ENCODE measurements around the gene SPAG16.

GRCh38 chr2:213863541-213863940, 579.3 kb downstream of the SPAG16 start:
- TF ChIP-seq, protein P1, sequence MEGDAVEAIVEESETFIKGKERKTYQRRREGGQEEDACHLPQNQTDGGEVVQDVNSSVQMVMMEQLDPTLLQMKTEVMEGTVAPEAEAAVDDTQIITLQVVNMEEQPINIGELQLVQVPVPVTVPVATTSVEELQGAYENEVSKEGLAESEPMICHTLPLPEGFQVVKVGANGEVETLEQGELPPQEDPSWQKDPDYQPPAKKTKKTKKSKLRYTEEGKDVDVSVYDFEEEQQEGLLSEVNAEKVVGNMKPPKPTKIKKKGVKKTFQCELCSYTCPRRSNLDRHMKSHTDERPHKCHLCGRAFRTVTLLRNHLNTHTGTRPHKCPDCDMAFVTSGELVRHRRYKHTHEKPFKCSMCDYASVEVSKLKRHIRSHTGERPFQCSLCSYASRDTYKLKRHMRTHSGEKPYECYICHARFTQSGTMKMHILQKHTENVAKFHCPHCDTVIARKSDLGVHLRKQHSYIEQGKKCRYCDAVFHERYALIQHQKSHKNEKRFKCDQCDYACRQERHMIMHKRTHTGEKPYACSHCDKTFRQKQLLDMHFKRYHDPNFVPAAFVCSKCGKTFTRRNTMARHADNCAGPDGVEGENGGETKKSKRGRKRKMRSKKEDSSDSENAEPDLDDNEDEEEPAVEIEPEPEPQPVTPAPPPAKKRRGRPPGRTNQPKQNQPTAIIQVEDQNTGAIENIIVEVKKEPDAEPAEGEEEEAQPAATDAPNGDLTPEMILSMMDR (IDR thresholded peaks at IDR 0.05), result no peak
- TF ChIP-seq POLR2AphosphoS5 (IDR thresholded peaks at IDR 0.05; ENCODE audit: low read depth, low read length), result no peak

Measured in Panc1 (cell line).